Heart left ventricle (tissue), 16 donors: ENCODE measurements around the gene RNGTT. TPM values are rescaled to one million over a fixed set of nuclear protein-coding genes. Genes with fewer than 3 reads are reported as not detected.

Source experiments
- ATAC-seq, 4 donors: fragments of 200-7000 bp; cut with Tn5 transposase; one replicate each; pipeline ENCODE4 v1.9.1; 2020 to 2022; ENCODE audit warnings: moderate library complexity in 4 of 4, mild to moderate bottlenecking in 3 of 4, moderate number of reproducible peaks in 1 of 4
- DNase-seq, 5 donors: peaks; one replicate each; pipeline ENCODE4 v3.0.0-alpha.2; 2020
- H3K27ac ChIP-seq, 12 donors: fragments of 200-600 bp; sonication (generic) in 4 of 12; one replicate each; pipeline versions ENCODE4 v1.5.0 to v1.8.0; 2016 to 2022; ENCODE audit warnings: mild to moderate bottlenecking in 2 of 12
- H3K27me3 ChIP-seq, 9 donors: fragments of 200-600 bp; sonication (generic) in 2 of 9; one replicate each; pipeline versions ENCODE4 v1.5.1 to v1.8.0; 2016 to 2022; ENCODE audit warnings: mild to moderate bottlenecking in 3 of 9
- H3K36me3 ChIP-seq, 9 donors: fragments of 200-600 bp; sonication (generic) in 2 of 9; one replicate each; pipeline versions ENCODE4 v1.5.0 to v1.8.0; 2018 to 2022; ENCODE audit warnings: mild to moderate bottlenecking in 2 of 9
- H3K4me1 ChIP-seq, 12 donors: fragments of 200-600 bp; sonication (generic) in 4 of 12; one replicate each; pipeline versions ENCODE4 v1.5.0 to v1.8.0; 2016 to 2022; ENCODE audit warnings: mild to moderate bottlenecking in 3 of 12
- H3K4me3 ChIP-seq, 12 donors: fragments of 200-600 bp; sonication (generic) in 4 of 12; one replicate each; pipeline versions ENCODE4 v1.5.0 to v1.8.0; 2017 to 2022; ENCODE audit warnings: mild to moderate bottlenecking in 9 of 12, moderate library complexity in 4 of 12
- H3K9me3 ChIP-seq, 12 donors: fragments of 200-600 bp; sonication (generic) in 4 of 12; one replicate each; pipeline versions ENCODE4 v1.5.0 to v1.8.0; 2016 to 2022; ENCODE audit warnings: mild to moderate bottlenecking in 1 of 12
- POLR2A ChIP-seq, 2 donors: fragments of 450-650 bp; IDR thresholded peaks; one replicate each; pipeline ENCODE4 v1.6.1; 2017; ENCODE audit warnings: antibody characterized with exemption in 2 of 2, mild to moderate bottlenecking in 2 of 2, moderate library complexity in 2 of 2
- WGBS, 4 donors: extraction: QIAGEN DNeasy Blood & Tissue Kit in 2 of 4; methylation state at CpG; one replicate each; pipeline versions ENCODE4 v1.1.5 to v1.1.7; 2013 to 2018; 5-methylcytosine and 5-hydroxymethylcytosine counted together
- intact Hi-C, 10 donors: fragments of 100-400 bp; cut with DNase I; formaldehyde crosslinking; loops; one replicate each; pipeline versions ENCODE4 v1.11.1 to v1.14.2; 2022
- polyA plus RNA-seq, 2 donors: library from polyadenylated mRNA; stranded (reverse); fragments of 200-250 nt; gene quantifications; one replicate each; pipeline ENCODE4 v1.2.3, GENCODE V29; 2013
- total RNA-seq, 9 donors: library from RNA; depleted of rRNA in 2 of 9; stranded (reverse); fragments of >200 nt in 2 of 9; fragmentation: NEBNext Ultra II Directional in 3 of 9; extraction: Animal tissue kit (Norgen Biotek cat#: 25700) in 3 of 9; gene quantifications; one replicate each; pipeline versions ENCODE4 v1.1.0 to v1.2.4, GENCODE V29; 2016 to 2023
- TF ChIP-seq, protein P1 (sequence below), 12 donors: fragments of 200-600 bp; sonication (generic) in 4 of 12; IDR thresholded peaks; one replicate each; pipeline versions ENCODE4 v1.5.0 to v1.8.0; 2018 to 2022; ENCODE audit warnings: antibody characterized with exemption in 12 of 12, mild to moderate bottlenecking in 5 of 12
- donor health status: ischemic (EF 13 %, LVEDD 7.1; RV severe dilation, severe dysfunction).
- donor health status: healthy with polysubstance abuse.
- donor health status: DM: no; HTN: yes; CAD: no.
- donor health status: DM: no; HTN: no; CAD: no.
- donor health status: ischemic (EF 25% LVEDD 6.9; RV normal size, moderate dysfunction).
- donor health status: ischemic (EF 25% LVEDD 5.7; RV mildly dilated, moderate dysfunction).
- donor health status: healthy.
- donor health status: DM: yes; HTN: yes; CAD: no.
- donor health status: ischemic (EF 35%, LVEDD 5.7; RV mildly dilated, moderate dysfunction).
- donor health status: nonischemic (EF 11% LVEDD 7.7; RV severe dilation, severe dysfunction).
- donor health status: DM: yes; HTN: yes; CAD: no.
- donor health status: PGD.
- donor health status: ischemic (EF 29% LVEDD 5.4; RV normal size, mild dysfunction).
- donor health status: nonischemic (EF 23%, LVEDD 6.1; RV moderate dilation, normal function).

RNGTT gene
- total and polyA plus RNA-seq, 11 donors, result 2.6 to 11.6 (median 9.1) TPM

DNA sequence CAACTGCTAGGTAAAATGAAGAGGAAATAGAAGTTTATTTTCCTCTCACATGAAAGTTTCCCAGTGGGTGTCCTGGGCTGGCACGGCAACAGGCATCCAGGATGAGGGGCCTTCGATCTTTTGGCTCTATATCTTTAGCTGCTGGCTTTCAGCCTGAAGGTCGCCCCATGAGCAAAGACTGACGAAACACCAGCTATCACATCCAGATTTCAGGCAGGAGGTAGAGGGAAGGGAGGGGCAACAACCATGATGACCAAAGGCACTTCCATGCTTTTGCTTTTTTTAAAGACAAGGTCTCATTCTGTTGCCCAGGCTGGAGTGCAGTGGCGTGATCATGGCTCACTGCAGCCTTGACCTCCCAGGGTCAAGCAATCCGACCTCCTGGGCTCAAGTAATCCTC lies 387.9 kb downstream of the RNGTT start:
- DNase-seq, result no peak
- Histone ChIP-seq H3K27ac (no peak overlapping the region), H3K4me3 (no peak overlapping the region), H3K9me3 (no peaks in the 10 kb centered on the region), H3K36me3 (no peaks in the 10 kb centered on the region), H3K27me3 (no peaks in the 10 kb centered on the region), H3K4me1 (no peaks in the 10 kb centered on the region)
- ATAC-seq, result no peak
- WGBS, 4 donors, result 56 to 71% (median 63%) methylated on average over 6 of the region's 6 CpGs
- TF ChIP-seq, protein P1, sequence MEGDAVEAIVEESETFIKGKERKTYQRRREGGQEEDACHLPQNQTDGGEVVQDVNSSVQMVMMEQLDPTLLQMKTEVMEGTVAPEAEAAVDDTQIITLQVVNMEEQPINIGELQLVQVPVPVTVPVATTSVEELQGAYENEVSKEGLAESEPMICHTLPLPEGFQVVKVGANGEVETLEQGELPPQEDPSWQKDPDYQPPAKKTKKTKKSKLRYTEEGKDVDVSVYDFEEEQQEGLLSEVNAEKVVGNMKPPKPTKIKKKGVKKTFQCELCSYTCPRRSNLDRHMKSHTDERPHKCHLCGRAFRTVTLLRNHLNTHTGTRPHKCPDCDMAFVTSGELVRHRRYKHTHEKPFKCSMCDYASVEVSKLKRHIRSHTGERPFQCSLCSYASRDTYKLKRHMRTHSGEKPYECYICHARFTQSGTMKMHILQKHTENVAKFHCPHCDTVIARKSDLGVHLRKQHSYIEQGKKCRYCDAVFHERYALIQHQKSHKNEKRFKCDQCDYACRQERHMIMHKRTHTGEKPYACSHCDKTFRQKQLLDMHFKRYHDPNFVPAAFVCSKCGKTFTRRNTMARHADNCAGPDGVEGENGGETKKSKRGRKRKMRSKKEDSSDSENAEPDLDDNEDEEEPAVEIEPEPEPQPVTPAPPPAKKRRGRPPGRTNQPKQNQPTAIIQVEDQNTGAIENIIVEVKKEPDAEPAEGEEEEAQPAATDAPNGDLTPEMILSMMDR (IDR thresholded peaks at IDR 0.05), result no peak
- TF ChIP-seq POLR2A (IDR thresholded peaks at IDR 0.05), result no peak
- intact Hi-C loops, result no loop called here

DNA sequence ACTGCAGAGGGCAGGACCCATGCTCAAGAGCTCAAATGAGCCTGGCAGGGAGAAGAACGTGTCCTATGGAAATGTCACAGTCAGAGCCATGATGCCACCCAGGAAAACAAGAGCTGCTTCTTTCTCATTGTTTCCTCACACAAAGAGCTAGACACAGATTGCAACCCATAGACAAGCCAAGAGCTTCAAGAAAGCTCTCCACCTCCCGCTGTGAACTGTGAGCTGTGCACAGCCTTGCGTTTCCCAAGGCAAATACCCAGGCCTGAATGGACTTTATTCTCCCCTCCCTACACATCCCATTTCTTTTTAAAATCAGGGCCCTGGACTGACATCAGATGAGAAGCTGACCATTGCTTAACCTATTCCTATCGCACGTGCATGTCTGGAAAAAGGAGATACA lies 388.8 kb downstream of the RNGTT start:
- intact Hi-C loops, result no loop called here

DNA sequence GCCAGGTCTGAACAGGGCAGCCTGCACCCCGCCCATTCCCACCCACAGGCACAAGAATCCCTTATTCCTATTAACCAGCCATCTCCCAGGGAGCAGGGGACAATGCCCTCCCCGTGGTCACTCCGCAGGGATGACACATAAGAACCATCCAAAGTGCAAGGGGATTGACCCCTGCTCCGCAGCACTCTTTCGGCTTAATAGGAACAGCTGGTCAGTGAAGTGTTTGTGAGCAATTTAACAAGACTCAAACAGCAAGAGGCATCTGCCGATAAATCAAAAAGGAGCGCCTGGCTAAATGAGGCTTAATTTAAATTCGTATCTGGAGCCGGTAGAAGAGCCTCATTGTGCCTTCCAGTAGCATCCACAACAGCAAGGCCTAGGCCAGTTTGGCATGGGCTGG lies 389.4 kb downstream of the RNGTT start:
- H3K4me3 ChIP-seq, result no peak overlapping the region
- H3K4me1 ChIP-seq, result no peaks in the 10 kb centered on the region
- no peak overlapping the region for H3K27ac ChIP-seq
- TF ChIP-seq, protein P1 (IDR thresholded peaks at IDR 0.05), result no peak
- TF ChIP-seq POLR2A (IDR thresholded peaks at IDR 0.05), result no peak
- no peaks in the 10 kb centered on the region for H3K27me3 ChIP-seq
- intact Hi-C loops, result no loop called here
- ATAC-seq, result no peak
- no peaks in the 10 kb centered on the region for H3K36me3 ChIP-seq
- WGBS, 4 donors, result 80 to 88% (median 85%) methylated on average over 6 to 9 of the region's 9 CpGs
- H3K9me3 ChIP-seq, result peaks cover 0 to 8% (median 0%) of the 10 kb centered on the region in 12 donors
- DNase-seq, result no peak

More for the DNA sequence above, 388.8 kb downstream of the RNGTT start:
- ATAC-seq (no peak), DNase-seq (no peak)
- Histone ChIP-seq H3K4me1 (no peaks in the 10 kb centered on the region), H3K36me3 (no peaks in the 10 kb centered on the region), H3K4me3 (no peak overlapping the region), H3K9me3 (peaks cover 0 to 8% (median 0%) of the 10 kb centered on the region in 12 donors), H3K27ac (no peak overlapping the region), H3K27me3 (no peaks in the 10 kb centered on the region)
- TF ChIP-seq POLR2A (IDR thresholded peaks at IDR 0.05), result no peak
- TF ChIP-seq, protein P1 (IDR thresholded peaks at IDR 0.05), result no peak
- 81 to 84% (median 82%) methylated on average over 5 of the region's 5 CpGs for WGBS, 4 donors

DNA sequence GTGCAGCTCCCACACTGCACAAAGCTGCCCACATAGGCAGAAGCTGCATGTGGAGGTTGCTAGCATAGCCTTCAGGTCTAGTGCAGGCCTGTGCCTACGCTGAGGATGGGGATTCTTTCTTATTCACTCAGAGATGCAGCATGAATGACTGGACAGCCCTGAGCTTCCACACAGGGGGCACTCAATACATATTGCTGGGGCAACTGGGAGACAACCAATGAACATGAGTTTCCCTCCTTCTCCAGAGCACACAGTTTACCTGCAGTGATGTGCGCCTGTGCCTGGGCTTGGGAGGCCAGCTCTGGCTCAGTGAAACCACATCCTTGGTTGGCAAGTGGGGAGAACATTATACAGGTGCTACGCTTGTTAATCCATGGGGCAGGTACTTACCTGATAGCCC lies 389.9 kb downstream of the RNGTT start:
- Histone ChIP-seq H3K36me3 (no peaks in the 10 kb centered on the region), H3K27me3 (no peaks in the 10 kb centered on the region), H3K4me3 (no peak overlapping the region), H3K9me3 (peaks cover 0 to 8% (median under 1%) of the 10 kb centered on the region in 12 donors), H3K4me1 (no peaks in the 10 kb centered on the region), H3K27ac (no peak overlapping the region)
- ATAC-seq (no peak), DNase-seq (no peak)
- intact Hi-C loops, result no loop called here
- WGBS, 4 donors, result 25 to 72% (median 53%) methylated on average over 2 to 3 of the region's 3 CpGs
- no peak for TF ChIP-seq POLR2A (IDR thresholded peaks at IDR 0.05)
- TF ChIP-seq, protein P1 (IDR thresholded peaks at IDR 0.05), result no peak
